ENCODE data around the gene CERK. TPM values are rescaled to one million over a fixed set of nuclear protein-coding genes. Genes with fewer than 3 reads are reported as not detected.

CERK gene
- total RNA-seq, 1 donor from 2014 or later = 38.4 TPM

DNA sequence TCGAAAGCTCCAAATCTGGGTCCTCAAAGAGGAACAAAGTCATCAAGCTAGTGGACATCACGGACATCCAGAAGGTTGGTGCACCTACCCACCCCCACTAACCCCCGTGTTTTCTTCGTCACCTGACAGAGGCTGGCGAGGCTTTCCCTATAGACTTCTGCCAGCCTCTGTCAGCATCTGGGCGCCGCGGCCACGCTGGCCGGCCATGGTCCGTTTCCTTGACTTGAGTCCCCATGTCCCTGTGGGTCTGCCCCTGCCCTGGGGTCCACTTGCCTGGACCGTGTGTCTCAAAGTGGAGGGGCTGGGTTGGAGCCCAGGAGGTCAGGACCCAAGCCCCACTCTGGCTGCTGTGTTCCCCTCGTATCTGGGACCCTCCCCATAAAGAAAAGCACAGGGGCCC, 62.6 kb downstream of the CERK start:
- TF ChIP-seq, protein P1, sequence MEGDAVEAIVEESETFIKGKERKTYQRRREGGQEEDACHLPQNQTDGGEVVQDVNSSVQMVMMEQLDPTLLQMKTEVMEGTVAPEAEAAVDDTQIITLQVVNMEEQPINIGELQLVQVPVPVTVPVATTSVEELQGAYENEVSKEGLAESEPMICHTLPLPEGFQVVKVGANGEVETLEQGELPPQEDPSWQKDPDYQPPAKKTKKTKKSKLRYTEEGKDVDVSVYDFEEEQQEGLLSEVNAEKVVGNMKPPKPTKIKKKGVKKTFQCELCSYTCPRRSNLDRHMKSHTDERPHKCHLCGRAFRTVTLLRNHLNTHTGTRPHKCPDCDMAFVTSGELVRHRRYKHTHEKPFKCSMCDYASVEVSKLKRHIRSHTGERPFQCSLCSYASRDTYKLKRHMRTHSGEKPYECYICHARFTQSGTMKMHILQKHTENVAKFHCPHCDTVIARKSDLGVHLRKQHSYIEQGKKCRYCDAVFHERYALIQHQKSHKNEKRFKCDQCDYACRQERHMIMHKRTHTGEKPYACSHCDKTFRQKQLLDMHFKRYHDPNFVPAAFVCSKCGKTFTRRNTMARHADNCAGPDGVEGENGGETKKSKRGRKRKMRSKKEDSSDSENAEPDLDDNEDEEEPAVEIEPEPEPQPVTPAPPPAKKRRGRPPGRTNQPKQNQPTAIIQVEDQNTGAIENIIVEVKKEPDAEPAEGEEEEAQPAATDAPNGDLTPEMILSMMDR (IDR thresholded peaks at IDR 0.05) = no peak
- DNase-seq (ENCODE audit: extremely low spot score, unreplicated experiment) = no peak
- no peaks in the 10 kb centered on the region for H3K9me3 Mint-ChIP-seq (ENCODE audit: unreplicated experiment)
- no peak overlapping the region for H3K27ac Mint-ChIP-seq (ENCODE audit: unreplicated experiment)
- no peaks in the 10 kb centered on the region for H3K27me3 Mint-ChIP-seq (ENCODE audit: unreplicated experiment)
- H3K36me3 Mint-ChIP-seq (ENCODE audit: unreplicated experiment) = peaks cover 6% of the 10 kb centered on the region
- H3K4me3 Mint-ChIP-seq (ENCODE audit: unreplicated experiment) = no peak overlapping the region
- H3K4me1 Mint-ChIP-seq (ENCODE audit: unreplicated experiment) = peaks cover 5% of the 10 kb centered on the region

DNA sequence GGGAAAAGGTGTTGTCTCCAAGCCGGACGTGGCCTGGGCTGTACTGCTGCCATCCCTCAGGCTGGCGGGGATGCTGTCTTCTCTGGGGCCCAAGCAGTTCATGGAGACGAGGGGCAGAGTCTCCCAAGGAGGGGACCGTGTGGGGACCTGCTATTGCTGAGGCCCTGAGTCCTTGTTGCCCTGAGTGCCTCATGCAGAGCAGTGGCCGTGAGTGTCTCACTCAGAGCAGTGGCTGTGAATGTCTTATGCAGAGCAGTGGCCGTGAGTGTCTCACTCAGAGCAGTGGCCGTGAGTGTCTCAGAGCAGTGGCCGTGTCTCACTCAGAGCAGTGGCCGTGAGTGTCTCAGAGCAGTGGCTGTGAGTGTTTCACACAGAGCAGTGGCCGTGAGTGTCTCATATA, 63.1 kb downstream of the CERK start:
- Mint-ChIP-seq H3K27me3 (ENCODE audit: unreplicated experiment) (no peaks in the 10 kb centered on the region), H3K36me3 (ENCODE audit: unreplicated experiment) (peaks cover 8% of the 10 kb centered on the region), H3K27ac (ENCODE audit: unreplicated experiment) (no peak overlapping the region), H3K4me1 (ENCODE audit: unreplicated experiment) (peaks cover 7% of the 10 kb centered on the region), H3K9me3 (ENCODE audit: unreplicated experiment) (no peaks in the 10 kb centered on the region), H3K4me3 (ENCODE audit: unreplicated experiment) (no peak overlapping the region)
- TF ChIP-seq, protein P1 (IDR thresholded peaks at IDR 0.05) = no peak
- DNase-seq (ENCODE audit: extremely low spot score, unreplicated experiment) = no peak

DNA sequence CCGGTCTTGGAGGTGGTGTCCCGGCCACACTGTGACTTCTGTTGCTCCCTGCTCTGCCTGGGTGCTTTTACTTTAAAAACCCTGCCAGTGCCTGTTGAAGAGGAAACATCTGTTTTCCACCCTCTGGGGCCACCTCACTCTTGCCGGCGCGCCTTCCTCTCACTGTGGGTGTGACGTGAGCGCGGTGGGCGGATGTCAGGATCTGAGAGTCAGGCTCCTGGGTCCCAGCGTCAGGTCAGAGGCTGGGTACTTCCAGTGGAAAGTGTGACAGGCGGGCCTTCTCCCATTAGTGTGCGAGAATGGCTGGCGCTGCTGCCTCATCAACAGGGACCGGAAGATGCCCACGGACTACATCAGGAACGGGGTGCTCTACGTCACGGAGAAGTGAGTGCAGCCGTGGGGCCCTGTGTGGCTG, 63.7 kb downstream of the CERK start:
- Mint-ChIP-seq H3K36me3 (ENCODE audit: unreplicated experiment) (peaks cover 11% of the 10 kb centered on the region), H3K4me1 (ENCODE audit: unreplicated experiment) (peaks cover 11% of the 10 kb centered on the region), H3K27ac (ENCODE audit: unreplicated experiment) (no peak overlapping the region), H3K27me3 (ENCODE audit: unreplicated experiment) (no peaks in the 10 kb centered on the region), H3K9me3 (ENCODE audit: unreplicated experiment) (no peaks in the 10 kb centered on the region), H3K4me3 (ENCODE audit: unreplicated experiment) (no peak overlapping the region)
- DNase-seq (ENCODE audit: extremely low spot score, unreplicated experiment) = no peak
- TF ChIP-seq, protein P1 (IDR thresholded peaks at IDR 0.05) = no peak

DNA sequence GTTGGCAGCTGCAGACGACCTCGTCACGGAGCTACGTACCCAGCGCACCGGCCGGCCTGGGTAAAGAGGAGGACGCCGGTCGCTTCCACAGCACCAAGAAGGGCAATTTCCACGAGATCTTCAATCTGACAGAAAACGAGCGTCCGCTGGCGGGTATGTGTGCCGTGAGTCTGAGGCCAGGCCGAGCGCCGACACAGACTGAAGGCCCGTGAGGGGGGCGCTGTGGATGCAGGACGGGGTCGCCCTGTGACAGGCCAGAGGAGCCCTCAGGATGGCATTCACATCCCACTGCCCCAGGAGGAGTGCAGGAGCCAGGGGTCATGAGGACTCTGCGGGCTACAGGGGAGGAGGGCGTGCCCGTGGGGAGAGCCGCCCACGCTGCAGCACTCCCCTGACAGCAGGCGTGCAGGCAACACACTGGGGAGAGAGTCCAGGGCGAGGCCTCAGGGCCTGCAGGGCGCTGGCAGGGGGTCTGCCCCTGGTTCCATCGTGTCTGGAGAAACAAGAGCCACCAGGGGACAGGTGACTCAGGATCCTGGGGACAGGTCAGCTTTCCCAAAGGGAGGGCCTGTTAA, 64.3 kb downstream of the CERK start:
- no peak for DNase-seq (ENCODE audit: extremely low spot score, unreplicated experiment)
- Mint-ChIP-seq H3K4me1 (ENCODE audit: unreplicated experiment) (peaks cover 11% of the 10 kb centered on the region), H3K9me3 (ENCODE audit: unreplicated experiment) (no peaks in the 10 kb centered on the region), H3K4me3 (ENCODE audit: unreplicated experiment) (no peak overlapping the region), H3K27me3 (ENCODE audit: unreplicated experiment) (no peaks in the 10 kb centered on the region), H3K36me3 (ENCODE audit: unreplicated experiment) (peaks cover 15% of the 10 kb centered on the region), H3K27ac (ENCODE audit: unreplicated experiment) (no peak overlapping the region)
- TF ChIP-seq, protein P1 (IDR thresholded peaks at IDR 0.05) = no peak

DNA sequence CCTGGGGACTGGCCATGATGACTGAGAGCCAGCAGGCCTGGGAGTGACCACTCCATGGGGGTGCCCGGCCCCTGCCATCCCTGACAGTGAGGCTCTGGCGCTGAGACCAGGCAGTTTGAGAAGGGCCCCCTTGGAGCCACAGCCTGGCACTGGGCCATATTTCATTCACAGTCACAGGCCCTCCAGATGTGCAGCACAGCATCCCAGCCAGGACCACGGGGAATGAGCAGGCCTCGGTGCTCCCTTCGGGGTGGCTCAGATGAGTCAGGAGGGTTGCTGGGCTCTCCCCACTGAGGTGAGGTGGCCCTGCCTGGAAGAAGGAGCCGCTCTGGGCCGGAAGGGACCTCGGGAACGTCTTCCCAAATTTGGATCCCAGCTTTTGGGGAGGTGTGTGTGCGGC, 64.8 kb downstream of the CERK start:
- no peak for DNase-seq (ENCODE audit: extremely low spot score, unreplicated experiment)
- H3K4me1 Mint-ChIP-seq (ENCODE audit: unreplicated experiment) = peaks cover 8% of the 10 kb centered on the region
- no peak overlapping the region for H3K27ac Mint-ChIP-seq (ENCODE audit: unreplicated experiment)
- TF ChIP-seq, protein P1 (IDR thresholded peaks at IDR 0.05) = no peak
- H3K9me3 Mint-ChIP-seq (ENCODE audit: unreplicated experiment) = no peaks in the 10 kb centered on the region
- peaks cover 18% of the 10 kb centered on the region for H3K36me3 Mint-ChIP-seq (ENCODE audit: unreplicated experiment)
- no peaks in the 10 kb centered on the region for H3K27me3 Mint-ChIP-seq (ENCODE audit: unreplicated experiment)
- H3K4me3 Mint-ChIP-seq (ENCODE audit: unreplicated experiment) = no peak overlapping the region

All from osteocyte (in vitro differentiated cells).